GM12878 (cell line): ENCODE data around the gene TOPBP1. TPM values are rescaled to one million over a fixed set of nuclear protein-coding genes. Genes with fewer than 3 reads are reported as not detected.

Source experiments
- ATAC-seq: fragments of 200-7000 bp; cut with Tn5 transposase; 3 replicates; pipeline ENCODE4 v1.9.1; 2020; ENCODE audit warnings: mild to moderate bottlenecking, moderate library complexity
- BruUV-seq: library from RNA; stranded (reverse); fragments of 400-500 nt; replicated peaks from 2 replicates; lab custom pipeline; 2021; lab: Mats Ljungman, UMichigan
- CTCF ChIA-PET: fragments of 300-600 bp; sonication (Branson Sonifier 250); formaldehyde crosslinking; extraction: SDS; loops from one replicate; lab custom pipeline; 2021; ENCODE audit warnings: inconsistent platforms; lab: Yijun Ruan, JAX
- POLR2A ChIA-PET: fragments of 350-600 bp; formaldehyde crosslinking; extraction: SDS; loops from one replicate; lab custom pipeline; 2021; ENCODE audit warnings: inconsistent platforms; lab: Charles Lee
- RAD21 ChIA-PET: fragments of 300-600 bp; sonication (Branson Sonifier 250); formaldehyde crosslinking; loops from one replicate; lab custom pipeline; 2023; ENCODE audit warnings: antibody characterized with exemption; ENCODE audit not compliant: unreplicated experiment; lab: Charles Lee
- SMC1A ChIA-PET: fragments of 300-600 bp; sonication (Branson Sonifier 250); formaldehyde crosslinking; loops from one replicate; lab custom pipeline; 2023; ENCODE audit not compliant: unreplicated experiment, uncharacterized antibody; lab: Charles Lee
- DNase-seq: peaks from one replicate; pipeline ENCODE4 v3.0.0-alpha.2; 2011; ENCODE audit warnings: low read depth, low spot score
- FAIRE-seq: peaks from 3 replicates; lab custom pipeline; 2011; peaks lifted over from hg19 to GRCh38; lab: Jason Lieb, UNC
- H2AFZ ChIP-seq: 2 replicates; pipeline ENCODE4 v1.6.0; 2011; ENCODE audit warnings: low read depth, low read length, control low read depth; ENCODE audit not compliant: control insufficient read depth
- H3K27ac ChIP-seq: 2 replicates; pipeline ENCODE4 v1.5.1; 2011; ENCODE audit warnings: control low read depth; ENCODE audit not compliant: control insufficient read depth, insufficient read depth
- H3K27me3 ChIP-seq, 2 experiments: replicated peaks in 1 of 2; 2 replicates each; pipeline versions ENCODE4 v1.6.0 to v1.6.1; 2011; ENCODE audit warnings: low read length in 1 of 2; ENCODE audit not compliant: control insufficient read depth in 2 of 2, insufficient read depth in 2 of 2
- H3K36me3 ChIP-seq, 2 experiments: 2 replicates each; pipeline ENCODE4 v1.5.1; 2011; ENCODE audit warnings: low read length in 1 of 2; ENCODE audit not compliant: control insufficient read depth in 2 of 2, insufficient read depth in 2 of 2
- H3K4me1 ChIP-seq: 2 replicates; pipeline ENCODE4 v1.6.1; 2011; ENCODE audit warnings: mild to moderate bottlenecking, low read length, moderate library complexity, mixed read lengths; ENCODE audit not compliant: control insufficient read depth, insufficient read depth
- H3K4me2 ChIP-seq: 2 replicates; pipeline ENCODE4 v1.6.0; 2011; ENCODE audit warnings: control low read depth; ENCODE audit not compliant: control insufficient read depth, insufficient read depth
- H3K4me3 ChIP-seq: fragments of 200-600 bp; sonication (generic); 2 replicates; pipeline ENCODE4 v1.5.1; 2016
- H3K79me2 ChIP-seq: 2 replicates; pipeline ENCODE4 v1.6.0; 2011; ENCODE audit warnings: low read length; ENCODE audit not compliant: control insufficient read depth, insufficient read depth
- H3K9ac ChIP-seq: 2 replicates; pipeline ENCODE4 v1.8.0; 2011; ENCODE audit warnings: low read length, control low read depth, mixed read lengths; ENCODE audit not compliant: control insufficient read depth, insufficient read depth
- H3K9me3 ChIP-seq: replicated peaks from 3 replicates; pipeline ENCODE4 v1.5.1; 2011; ENCODE audit warnings: mild to moderate bottlenecking, low read length; ENCODE audit not compliant: control insufficient read depth, insufficient read depth
- H4K20me1 ChIP-seq: 2 replicates; pipeline ENCODE4 v1.6.0; 2011; ENCODE audit not compliant: control insufficient read depth, insufficient read depth
- ETV6 ChIP-seq, 2 experiments: fragments of 450-650 bp in 1 of 2; IDR thresholded peaks in 1 of 2; conservative IDR thresholded peaks in 1 of 2; 2 replicates each; pipeline ENCODE4 v1.6.1; 2014; ENCODE audit warnings: antibody characterized with exemption in 1 of 2, borderline replicate concordance in 1 of 2, low read depth in 1 of 2, mild to moderate bottlenecking in 1 of 2, moderate library complexity in 1 of 2
- KLF5 ChIP-seq: fragments of 450-650 bp; IDR thresholded peaks from 2 replicates; pipeline ENCODE4 v1.6.1; 2014; ENCODE audit warnings: mild to moderate bottlenecking; ENCODE audit not compliant: partially characterized antibody
- MXI1 ChIP-seq: fragments of 150-350 bp; IDR thresholded peaks from 2 replicates; pipeline ENCODE4 v1.6.1; 2011; ENCODE audit warnings: low read depth, mild to moderate bottlenecking, inconsistent platforms, low read length, improper control_type of control experiment
- NR2C1 ChIP-seq: fragments of 450-650 bp; IDR thresholded peaks from 2 replicates; pipeline ENCODE4 v1.6.1; 2017; ENCODE audit warnings: antibody characterized with exemption, mild to moderate bottlenecking, moderate library complexity
- POU2F2 ChIP-seq: IDR thresholded peaks from 3 replicates; pipeline ENCODE4 v1.6.1; 2011; ENCODE audit warnings: low read depth, mild to moderate bottlenecking, low read length, borderline replicate concordance
- RB1 ChIP-seq: fragments of 450-650 bp; formaldehyde crosslinking; IDR thresholded peaks from 2 replicates; pipeline ENCODE4 v1.6.1; 2017; ENCODE audit warnings: mild to moderate bottlenecking, borderline replicate concordance
- SUZ12 ChIP-seq: fragments of 200-600 bp; sonication (generic); IDR thresholded peaks from one replicate; pipeline ENCODE4 v1.6.1; 2018; ENCODE audit warnings: antibody characterized with exemption, mild to moderate bottlenecking; ENCODE audit not compliant: unreplicated experiment
- TAF1 ChIP-seq: IDR thresholded peaks from 2 replicates; pipeline ENCODE4 v1.6.1; 2011; ENCODE audit warnings: mild to moderate bottlenecking, low read depth, low read length, borderline replicate concordance
- TARDBP ChIP-seq: IDR thresholded peaks from 2 replicates; pipeline ENCODE4 v1.6.1; 2016; ENCODE audit warnings: borderline replicate concordance
- ZNF24 ChIP-seq: fragments of 450-650 bp; IDR thresholded peaks from 2 replicates; pipeline ENCODE4 v1.6.1; 2017; ENCODE audit warnings: antibody characterized with exemption, mild to moderate bottlenecking
- ZZZ3 ChIP-seq: IDR thresholded peaks from 2 replicates; pipeline ENCODE4 v1.6.1; 2011; ENCODE audit warnings: low read depth; ENCODE audit not compliant: control insufficient read depth, insufficient read length
- WGBS: methylation state at CpG from one replicate; pipeline ENCODE4 v1.1.6; 2016; ENCODE audit warnings: low lambda C conversion rate; ENCODE audit not compliant: insufficient replicate concordance, insufficient coverage; ENCODE audit errors: missing lambda C conversion rate; 5-methylcytosine and 5-hydroxymethylcytosine counted together
- in situ Hi-C: fragments of 300-500 bp; cut with MboI; formaldehyde crosslinking; loops from 9 replicates; pipeline ENCODE4 v1.14.3; 2018; ENCODE audit warnings: mixed read lengths
- intact Hi-C: fragments of 100-400 bp; cut with micrococcal nuclease; formaldehyde crosslinking; loops from one replicate; pipeline ENCODE4 v1.14.2; 2022; ENCODE audit not compliant: unreplicated experiment
- polyA plus RNA-seq, 11 experiments: library from polyadenylated mRNA; depleted of rRNA in 4 of 11; unstranded in 6 of 11; stranded (reverse) in 5 of 11; fragments of >200 nt; fragmentation: Nextera tagmentation in 4 of 11; fragmentation: Illumina TruSeq in 1 of 11; extraction: Ambion mirVana in 4 of 11; extraction: Trizol in 1 of 11; gene quantifications; 1 replicate in 1 of 11; 2 replicates in 10 of 11; pipeline versions ENCODE4 v1.2.1 to v1.2.3, GENCODE V29; 2011 to 2016; ENCODE audit warnings: inconsistent platforms in 2 of 11, missing spikeins in 2 of 11, low read depth in 1 of 11
- total RNA-seq, 4 experiments: library from RNA; depleted of rRNA in 3 of 4; stranded (reverse); fragments of >200 nt in 3 of 4; fragmentation: Illumina TruSeq in 1 of 4; extraction: Trizol in 1 of 4; gene quantifications; 2 replicates each; pipeline versions ENCODE4 v1.2.1 to v1.2.3, GENCODE V29; 2013 to 2021
- TF ChIP-seq, protein P1 (sequence below): fragments of 450-650 bp; IDR thresholded peaks from 2 replicates; pipeline ENCODE4 v1.6.1; 2014; ENCODE audit warnings: mild to moderate bottlenecking
- TF ChIP-seq, protein P2 (sequence below): IDR thresholded peaks from 2 replicates; pipeline ENCODE4 v1.6.1; 2011; ENCODE audit warnings: mild to moderate bottlenecking, low read depth, low read length, moderate library complexity; ENCODE audit not compliant: insufficient replicate concordance
- TF ChIP-seq, protein P3 (sequence below): IDR thresholded peaks from 2 replicates; pipeline ENCODE4 v1.6.1; 2011; ENCODE audit warnings: low read depth, low read length, improper control_type of control experiment, borderline replicate concordance
- TF ChIP-seq, protein P4 (sequence below): fragments of 450-650 bp; IDR thresholded peaks from 2 replicates; pipeline ENCODE4 v1.6.1; 2018; ENCODE audit warnings: borderline replicate concordance, mild to moderate bottlenecking; ENCODE audit not compliant: partially characterized antibody

Gene TOPBP1
- total and polyA plus RNA-seq, 10 of the 15 experiments (the other 5 are each of a cell fraction or from before 2014, with no cell fraction given), result 18.3 to 99.3 (median 61.5) TPM

DNA sequence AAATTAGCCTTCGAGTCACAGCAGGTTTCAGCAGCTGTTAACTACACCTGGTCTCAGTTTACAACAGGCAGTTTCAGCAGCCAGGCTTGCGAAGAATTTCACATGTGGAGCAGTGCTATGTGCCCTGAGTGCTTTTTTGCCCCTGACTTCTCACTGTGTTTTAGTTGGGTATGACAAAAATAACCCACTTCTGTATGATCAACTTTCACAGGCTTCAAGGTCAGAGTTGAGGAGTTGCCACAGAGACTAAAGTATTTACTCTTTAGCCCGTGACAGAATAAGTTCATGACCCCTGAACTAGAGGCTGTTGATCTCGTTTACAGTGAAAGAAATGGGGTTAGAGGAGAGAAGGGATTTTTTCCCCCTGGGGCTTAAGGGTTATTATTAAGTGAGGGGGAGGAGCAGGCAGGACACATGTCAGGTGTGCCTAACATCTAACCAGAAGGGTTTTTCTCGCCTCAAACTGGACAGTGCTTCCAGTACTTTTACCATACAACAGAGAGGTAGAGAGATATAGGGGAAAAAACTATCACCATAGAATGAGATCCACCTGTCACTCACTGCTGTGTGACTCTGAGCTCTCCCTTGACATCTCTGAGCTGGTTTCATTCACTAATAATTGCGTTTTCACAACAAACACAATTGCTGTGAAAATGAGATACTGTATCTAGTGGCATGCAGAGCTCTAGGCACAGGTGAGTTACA, 14.0 kb upstream of the TOPBP1 start (continued):
- TF ChIP-seq ZNF24, result no peak

DNA sequence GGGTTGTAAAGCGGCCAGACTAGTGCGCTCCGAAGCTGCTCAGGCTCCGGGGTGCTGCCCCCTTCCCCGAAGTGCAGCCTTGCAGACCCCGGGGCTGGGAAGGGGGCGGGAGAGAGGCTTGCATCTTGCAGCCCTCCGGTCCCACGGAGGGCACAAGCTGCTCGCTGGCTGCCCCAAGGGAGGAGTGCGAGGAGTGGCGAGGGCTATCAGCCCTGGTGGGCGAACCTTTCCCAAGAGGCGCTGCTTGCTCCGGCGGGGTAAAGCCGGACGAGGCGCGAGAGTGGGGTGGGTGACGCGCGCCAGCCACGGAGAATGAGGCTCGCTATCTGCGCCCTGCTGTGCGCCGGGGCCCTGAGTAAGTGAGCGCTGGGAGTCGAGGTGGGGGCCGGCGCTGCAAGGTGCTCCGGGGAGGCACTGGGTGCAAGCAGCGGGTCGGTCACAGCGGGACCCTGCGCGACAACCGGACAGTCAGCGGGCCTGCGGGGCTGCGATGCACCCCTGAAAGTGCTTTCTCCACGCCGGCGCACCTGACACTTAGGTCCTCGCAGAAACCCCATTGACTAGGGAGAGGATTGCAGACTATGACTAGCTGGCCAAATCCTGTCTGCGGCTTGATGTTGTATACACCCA, 12.7 kb upstream of the TOPBP1 start:
- no peaks in the 10 kb centered on the region for H3K79me2 ChIP-seq
- ChIA-PET POLR2A (interaction anchor here (0.7 kb wide), 1 partner anchor 73 kb away, joined by 8 read pairs; no protein-coding TSS in a partner anchor), SMC1A (no interaction called here), CTCF (no interaction called here), RAD21 (no interaction called here)
- peaks cover 2 to 4% of the 10 kb centered on the region in 2 experiments; a peak in 3 of 4 replicates for H3K27me3 ChIP-seq
- no peaks in the 10 kb centered on the region for H3K9me3 ChIP-seq
- H2AFZ ChIP-seq, result no peak overlapping the region
- H3K36me3 ChIP-seq, result no peaks in the 10 kb centered on the region
- intact Hi-C loops (no loop called here), in situ Hi-C loops (no loop called here)
- FAIRE-seq (no peak), ATAC-seq (no peak), DNase-seq (no peak)
- 15% methylated on average over 47 of the region's 47 CpGs for WGBS
- H4K20me1 ChIP-seq, result no peaks in the 10 kb centered on the region
- H3K27ac ChIP-seq, result no peak overlapping the region
- no peak overlapping the region for H3K4me2 ChIP-seq
- no peak overlapping the region for H3K9ac ChIP-seq
- no peak overlapping the region for H3K4me3 ChIP-seq
- BruUV-seq, result no TSS peak
- H3K4me1 ChIP-seq, result peaks cover 7% of the 10 kb centered on the region; the same call in 1 of the 2 replicates
- TF ChIP-seq ETV6 (conservative IDR thresholded peaks at IDR 0.05 in 1 of 2, IDR thresholded peaks at IDR 0.05 in 1 of 2; ENCODE audit: borderline replicate concordance in 1 of 2, low read depth in 1 of 2) (no peak), ZZZ3 (no peak), MXI1 (no peak), SUZ12 (no peak), NR2C1 (no peak), TAF1 (no peak), POU2F2 (no peak), RB1 (no peak), KLF5 (no peak), TARDBP (no peak)
- TF ChIP-seq, protein P1, sequence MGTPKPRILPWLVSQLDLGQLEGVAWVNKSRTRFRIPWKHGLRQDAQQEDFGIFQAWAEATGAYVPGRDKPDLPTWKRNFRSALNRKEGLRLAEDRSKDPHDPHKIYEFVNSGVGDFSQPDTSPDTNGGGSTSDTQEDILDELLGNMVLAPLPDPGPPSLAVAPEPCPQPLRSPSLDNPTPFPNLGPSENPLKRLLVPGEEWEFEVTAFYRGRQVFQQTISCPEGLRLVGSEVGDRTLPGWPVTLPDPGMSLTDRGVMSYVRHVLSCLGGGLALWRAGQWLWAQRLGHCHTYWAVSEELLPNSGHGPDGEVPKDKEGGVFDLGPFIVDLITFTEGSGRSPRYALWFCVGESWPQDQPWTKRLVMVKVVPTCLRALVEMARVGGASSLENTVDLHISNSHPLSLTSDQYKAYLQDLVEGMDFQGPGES, result no peak
- TF ChIP-seq, protein P2, sequence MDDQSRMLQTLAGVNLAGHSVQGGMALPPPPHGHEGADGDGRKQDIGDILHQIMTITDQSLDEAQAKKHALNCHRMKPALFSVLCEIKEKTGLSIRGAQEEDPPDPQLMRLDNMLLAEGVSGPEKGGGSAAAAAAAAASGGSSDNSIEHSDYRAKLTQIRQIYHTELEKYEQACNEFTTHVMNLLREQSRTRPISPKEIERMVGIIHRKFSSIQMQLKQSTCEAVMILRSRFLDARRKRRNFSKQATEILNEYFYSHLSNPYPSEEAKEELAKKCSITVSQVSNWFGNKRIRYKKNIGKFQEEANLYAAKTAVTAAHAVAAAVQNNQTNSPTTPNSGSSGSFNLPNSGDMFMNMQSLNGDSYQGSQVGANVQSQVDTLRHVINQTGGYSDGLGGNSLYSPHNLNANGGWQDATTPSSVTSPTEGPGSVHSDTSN, result no peak
- TF ChIP-seq, protein P3, sequence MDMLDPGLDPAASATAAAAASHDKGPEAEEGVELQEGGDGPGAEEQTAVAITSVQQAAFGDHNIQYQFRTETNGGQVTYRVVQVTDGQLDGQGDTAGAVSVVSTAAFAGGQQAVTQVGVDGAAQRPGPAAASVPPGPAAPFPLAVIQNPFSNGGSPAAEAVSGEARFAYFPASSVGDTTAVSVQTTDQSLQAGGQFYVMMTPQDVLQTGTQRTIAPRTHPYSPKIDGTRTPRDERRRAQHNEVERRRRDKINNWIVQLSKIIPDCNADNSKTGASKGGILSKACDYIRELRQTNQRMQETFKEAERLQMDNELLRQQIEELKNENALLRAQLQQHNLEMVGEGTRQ, result no peak
- TF ChIP-seq, protein P4, sequence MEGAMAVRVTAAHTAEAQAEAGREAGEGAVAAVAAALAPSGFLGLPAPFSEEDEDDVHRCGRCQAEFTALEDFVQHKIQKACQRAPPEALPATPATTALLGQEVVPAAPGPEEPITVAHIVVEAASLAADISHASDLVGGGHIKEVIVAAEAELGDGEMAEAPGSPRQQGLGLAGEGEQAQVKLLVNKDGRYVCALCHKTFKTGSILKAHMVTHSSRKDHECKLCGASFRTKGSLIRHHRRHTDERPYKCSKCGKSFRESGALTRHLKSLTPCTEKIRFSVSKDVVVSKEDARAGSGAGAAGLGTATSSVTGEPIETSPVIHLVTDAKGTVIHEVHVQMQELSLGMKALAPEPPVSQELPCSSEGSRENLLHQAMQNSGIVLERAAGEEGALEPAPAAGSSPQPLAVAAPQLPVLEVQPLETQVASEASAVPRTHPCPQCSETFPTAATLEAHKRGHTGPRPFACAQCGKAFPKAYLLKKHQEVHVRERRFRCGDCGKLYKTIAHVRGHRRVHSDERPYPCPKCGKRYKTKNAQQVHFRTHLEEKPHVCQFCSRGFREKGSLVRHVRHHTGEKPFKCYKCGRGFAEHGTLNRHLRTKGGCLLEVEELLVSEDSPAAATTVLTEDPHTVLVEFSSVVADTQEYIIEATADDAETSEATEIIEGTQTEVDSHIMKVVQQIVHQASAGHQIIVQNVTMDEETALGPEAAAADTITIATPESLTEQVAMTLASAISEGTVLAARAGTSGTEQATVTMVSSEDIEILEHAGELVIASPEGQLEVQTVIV, result no peak
